ENCODE results near the gene GNB2.
"Not testable (repeated sequence)": the region's sequence is repeated elsewhere in the genome, so short reads cannot be mapped to it uniquely, and the experiment has no call there.

The GNB2 gene

GRCh38 chr7:100694098-100694745 is 20.7 kb downstream of the GNB2 start, which contains the start of gene GIGYF1:
Gene GIGYF1, minus strand, starts transcription at chr7:100694250. Its CDS starts 6,012 bp downstream, at chr7:100688238.
- DNase-seq (ENCODE audit: low spot score) = peak; percentile 94

GRCh38 chr7:100696123-100696521 is 22.6 kb downstream of the GNB2 start:
- DNase-seq (ENCODE audit: low spot score) = no peak

GRCh38 chr7:100699018-100699417 is 25.5 kb downstream of the GNB2 start:
- no peak for DNase-seq (ENCODE audit: low spot score)

GRCh38 chr7:100701089-100701488 is 27.5 kb downstream of the GNB2 start:
- DNase-seq (ENCODE audit: low spot score) = not testable (repeated sequence)

GRCh38 chr7:100705320-100705752 is 31.8 kb downstream of the GNB2 start:
- DNase-seq (ENCODE audit: low spot score) = peak; percentile 91

- peak; percentile 98 for DNase-seq (ENCODE audit: low spot score)
These were observed 32.5 kb downstream of the GNB2 start, which contains the start of gene POP7 for GRCh38 chr7:100705753-100706671. Gene POP7, plus strand, starts transcription at chr7:100706121. Its CDS starts 710 bp downstream, at chr7:100706831.

- no peak for DNase-seq (ENCODE audit: low spot score)
These were observed 33.3 kb downstream of the GNB2 start for GRCh38 chr7:100706672-100707311.

GRCh38 chr7:100708395-100708794 is 34.9 kb downstream of the GNB2 start:
- DNase-seq (ENCODE audit: low spot score) = no peak

- DNase-seq (ENCODE audit: low spot score) = no peak
These were observed 36.9 kb downstream of the GNB2 start for GRCh38 chr7:100710452-100710851.

GRCh38 chr7:100711369-100711768 is 37.8 kb downstream of the GNB2 start:
- DNase-seq (ENCODE audit: low spot score) = no peak

GRCh38 chr7:100714725-100715124 is 41.2 kb downstream of the GNB2 start:
- no peak for DNase-seq (ENCODE audit: low spot score)

- DNase-seq (ENCODE audit: low spot score) = not testable (repeated sequence)
These were observed 43.5 kb downstream of the GNB2 start for GRCh38 chr7:100717073-100717472.

GRCh38 chr7:100719523-100720278 is 46.2 kb downstream of the GNB2 start:
- no peak for DNase-seq (ENCODE audit: low spot score)

- peak; percentile 47 for DNase-seq (ENCODE audit: low spot score)
These were observed 46.7 kb downstream of the GNB2 start, which contains the start of gene EPO for GRCh38 chr7:100720279-100720670. Gene EPO, plus strand, starts transcription at chr7:100720468. Its CDS starts 513 bp downstream, at chr7:100720981.

- DNase-seq (ENCODE audit: low spot score) = peak; percentile 48
These were observed 47.3 kb downstream of the GNB2 start for GRCh38 chr7:100720671-100721504.

- DNase-seq (ENCODE audit: low spot score) = no peak
These were observed 47.9 kb downstream of the GNB2 start for GRCh38 chr7:100721505-100721812.

- DNase-seq (ENCODE audit: low spot score) = no peak
These were observed 49.1 kb downstream of the GNB2 start for GRCh38 chr7:100722480-100723212.

- no peak for DNase-seq (ENCODE audit: low spot score)
These were observed 50.3 kb downstream of the GNB2 start for GRCh38 chr7:100723732-100724275.

- DNase-seq (ENCODE audit: low spot score) = not testable (repeated sequence)
These were observed 50.8 kb downstream of the GNB2 start for GRCh38 chr7:100724364-100724763.
